Measurements from ENCODE around the gene DLX2. TPM values are rescaled to one million over a fixed set of nuclear protein-coding genes. Genes with fewer than 3 reads are reported as not detected.

DLX2 gene
- total RNA-seq, 1 donor from 2014 or later, result 0.28 TPM

GRCh38 chr2:172079416-172079815 is 23.3 kb downstream of the DLX2 start:
- no peak for DNase-seq (ENCODE audit: low spot score)
- no peaks in the 10 kb centered on the region for H3K9me3 Mint-ChIP-seq (ENCODE audit: unreplicated experiment)
- peaks cover 28% of the 10 kb centered on the region for H3K27me3 Mint-ChIP-seq (ENCODE audit: unreplicated experiment)
- H3K27ac Mint-ChIP-seq (ENCODE audit: unreplicated experiment), result no peak overlapping the region
- no peaks in the 10 kb centered on the region for H3K36me3 Mint-ChIP-seq (ENCODE audit: low read depth, unreplicated experiment)
- TF ChIP-seq CTCF (IDR thresholded peaks at IDR 0.05; ENCODE audit: unreplicated experiment), result no peak
- no peak overlapping the region for H3K4me3 Mint-ChIP-seq (ENCODE audit: unreplicated experiment)
- peaks cover 16% of the 10 kb centered on the region for H3K4me1 Mint-ChIP-seq (ENCODE audit: unreplicated experiment)

DNA sequence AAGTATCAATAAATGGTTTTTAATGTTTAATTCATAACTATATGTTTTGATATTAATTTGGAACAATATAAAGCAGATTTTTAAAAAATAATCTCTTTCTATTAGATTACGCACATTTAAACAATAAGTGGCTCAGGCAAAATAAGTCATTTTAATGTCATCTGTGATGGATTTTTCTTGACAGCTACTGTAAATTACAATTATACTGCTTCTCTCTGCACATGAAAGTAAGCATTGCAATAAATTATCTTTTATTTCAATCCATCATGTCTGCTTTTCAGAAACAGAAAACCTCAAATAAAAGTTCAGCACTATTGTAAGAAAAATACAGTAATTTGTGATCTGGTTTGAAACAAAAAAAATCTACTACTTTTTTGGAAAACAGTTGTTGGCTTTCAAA is 28.4 kb downstream of the DLX2 start:
- TF ChIP-seq CTCF (IDR thresholded peaks at IDR 0.05; ENCODE audit: unreplicated experiment), result no peak
- Mint-ChIP-seq H3K4me1 (ENCODE audit: unreplicated experiment) (no peaks in the 10 kb centered on the region), H3K27ac (ENCODE audit: unreplicated experiment) (no peak overlapping the region), H3K27me3 (ENCODE audit: unreplicated experiment) (peaks cover 4% of the 10 kb centered on the region), H3K36me3 (ENCODE audit: low read depth, unreplicated experiment) (no peaks in the 10 kb centered on the region), H3K9me3 (ENCODE audit: unreplicated experiment) (no peaks in the 10 kb centered on the region), H3K4me3 (ENCODE audit: unreplicated experiment) (no peak overlapping the region)
- no peak for DNase-seq (ENCODE audit: low spot score)

GRCh38 chr2:172073518-172073917 is 29.2 kb downstream of the DLX2 start:
- H3K27ac Mint-ChIP-seq (ENCODE audit: unreplicated experiment), result no peak overlapping the region
- no peak for TF ChIP-seq CTCF (IDR thresholded peaks at IDR 0.05; ENCODE audit: unreplicated experiment)
- no peaks in the 10 kb centered on the region for H3K4me1 Mint-ChIP-seq (ENCODE audit: unreplicated experiment)
- DNase-seq (ENCODE audit: low spot score), result no peak
- H3K36me3 Mint-ChIP-seq (ENCODE audit: low read depth, unreplicated experiment), result no peaks in the 10 kb centered on the region
- H3K9me3 Mint-ChIP-seq (ENCODE audit: unreplicated experiment), result no peaks in the 10 kb centered on the region
- H3K4me3 Mint-ChIP-seq (ENCODE audit: unreplicated experiment), result no peak overlapping the region
- H3K27me3 Mint-ChIP-seq (ENCODE audit: unreplicated experiment), result peaks cover 2% of the 10 kb centered on the region

DNA sequence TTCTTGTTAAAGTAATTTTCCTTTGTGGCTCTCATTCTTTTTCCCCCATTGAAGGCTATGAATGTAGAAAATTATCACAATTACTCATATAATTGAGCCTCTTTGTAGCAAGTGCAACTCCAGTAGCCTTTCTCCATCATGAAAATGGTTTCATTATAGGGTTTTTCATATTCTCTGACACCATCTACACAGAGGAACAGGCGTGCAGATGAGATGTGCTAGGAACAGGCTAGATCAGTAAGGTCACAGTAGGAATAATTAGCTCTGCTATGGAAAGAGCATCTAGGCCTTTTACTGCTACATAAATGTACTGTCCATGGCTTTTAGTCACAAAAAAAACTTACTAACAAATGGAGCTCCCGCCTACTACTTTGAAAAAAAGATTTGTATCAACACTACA is 30.0 kb downstream of the DLX2 start:
- TF ChIP-seq CTCF (IDR thresholded peaks at IDR 0.05; ENCODE audit: unreplicated experiment), result no peak
- H3K36me3 Mint-ChIP-seq (ENCODE audit: low read depth, unreplicated experiment), result no peaks in the 10 kb centered on the region
- no peak overlapping the region for H3K4me3 Mint-ChIP-seq (ENCODE audit: unreplicated experiment)
- no peak overlapping the region for H3K27ac Mint-ChIP-seq (ENCODE audit: unreplicated experiment)
- H3K27me3 Mint-ChIP-seq (ENCODE audit: unreplicated experiment), result peaks cover under 1% of the 10 kb centered on the region
- DNase-seq (ENCODE audit: low spot score), result no peak
- H3K9me3 Mint-ChIP-seq (ENCODE audit: unreplicated experiment), result no peaks in the 10 kb centered on the region
- no peaks in the 10 kb centered on the region for H3K4me1 Mint-ChIP-seq (ENCODE audit: unreplicated experiment)

- no peak for DNase-seq (ENCODE audit: low spot score)
- no peaks in the 10 kb centered on the region for H3K9me3 Mint-ChIP-seq (ENCODE audit: unreplicated experiment)
- no peak overlapping the region for H3K27ac Mint-ChIP-seq (ENCODE audit: unreplicated experiment)
- no peaks in the 10 kb centered on the region for H3K27me3 Mint-ChIP-seq (ENCODE audit: unreplicated experiment)
- H3K4me1 Mint-ChIP-seq (ENCODE audit: unreplicated experiment), result no peaks in the 10 kb centered on the region
- H3K4me3 Mint-ChIP-seq (ENCODE audit: unreplicated experiment), result no peak overlapping the region
- no peak for TF ChIP-seq CTCF (IDR thresholded peaks at IDR 0.05; ENCODE audit: unreplicated experiment)
- no peaks in the 10 kb centered on the region for H3K36me3 Mint-ChIP-seq (ENCODE audit: low read depth, unreplicated experiment)
Measured at GRCh38 chr2:172072303-172072702, 30.4 kb downstream of the DLX2 start.
